RCC 7860 (cell line): ENCODE measurements around the gene CD276.

ENCODE experiments used
- DNase-seq: peaks from one replicate; pipeline ENCODE4 v3.0.0-alpha.2; 2015; ENCODE audit warnings: low spot score
- FAIRE-seq: peaks from 2 replicates; lab custom pipeline; 2012; peaks lifted over from hg19 to GRCh38; lab: Jason Lieb, UNC

Gene CD276

DNA sequence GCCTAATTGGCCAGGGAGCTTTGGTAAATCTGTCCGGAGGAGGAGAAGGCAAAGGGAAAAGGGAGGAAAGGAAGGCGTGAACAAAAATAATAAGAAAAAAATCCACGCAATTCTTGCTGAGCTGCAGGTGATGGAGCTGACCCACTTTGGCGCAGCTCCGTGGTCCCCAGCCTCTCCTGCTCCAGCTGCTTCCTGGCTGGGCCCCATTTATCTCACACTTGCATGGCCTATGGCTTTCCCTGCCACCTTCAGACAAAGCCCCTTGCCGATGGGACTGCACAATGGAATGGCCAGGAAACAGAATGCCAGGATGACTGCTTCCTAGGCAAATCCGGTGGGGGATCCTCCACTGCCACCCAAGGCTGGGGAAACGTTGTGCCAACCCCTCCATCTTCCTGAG is 62.1 kb downstream of the CD276 start:
- DNase-seq (no peak), FAIRE-seq (no peak)

DNA sequence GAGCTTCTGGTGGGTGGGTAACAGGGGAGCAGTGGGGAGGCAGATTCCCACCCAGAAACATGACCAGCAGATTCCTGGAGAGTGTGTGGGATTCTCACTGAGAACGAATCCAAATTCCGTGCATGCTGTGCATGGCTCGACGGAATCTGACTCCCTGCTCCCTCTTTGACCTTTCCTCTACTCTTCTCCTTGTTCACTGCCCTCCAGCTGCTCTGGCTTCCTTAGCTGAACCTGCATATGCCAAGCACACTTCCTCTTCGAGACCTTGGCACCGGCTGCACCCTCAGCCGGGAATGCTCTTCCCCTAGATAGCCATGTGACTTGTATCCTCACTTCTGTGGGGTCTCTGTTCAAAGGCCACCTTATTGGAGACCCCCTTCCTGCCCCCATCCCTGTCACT is 62.7 kb downstream of the CD276 start:
- DNase-seq (no peak), FAIRE-seq (no peak)

DNA sequence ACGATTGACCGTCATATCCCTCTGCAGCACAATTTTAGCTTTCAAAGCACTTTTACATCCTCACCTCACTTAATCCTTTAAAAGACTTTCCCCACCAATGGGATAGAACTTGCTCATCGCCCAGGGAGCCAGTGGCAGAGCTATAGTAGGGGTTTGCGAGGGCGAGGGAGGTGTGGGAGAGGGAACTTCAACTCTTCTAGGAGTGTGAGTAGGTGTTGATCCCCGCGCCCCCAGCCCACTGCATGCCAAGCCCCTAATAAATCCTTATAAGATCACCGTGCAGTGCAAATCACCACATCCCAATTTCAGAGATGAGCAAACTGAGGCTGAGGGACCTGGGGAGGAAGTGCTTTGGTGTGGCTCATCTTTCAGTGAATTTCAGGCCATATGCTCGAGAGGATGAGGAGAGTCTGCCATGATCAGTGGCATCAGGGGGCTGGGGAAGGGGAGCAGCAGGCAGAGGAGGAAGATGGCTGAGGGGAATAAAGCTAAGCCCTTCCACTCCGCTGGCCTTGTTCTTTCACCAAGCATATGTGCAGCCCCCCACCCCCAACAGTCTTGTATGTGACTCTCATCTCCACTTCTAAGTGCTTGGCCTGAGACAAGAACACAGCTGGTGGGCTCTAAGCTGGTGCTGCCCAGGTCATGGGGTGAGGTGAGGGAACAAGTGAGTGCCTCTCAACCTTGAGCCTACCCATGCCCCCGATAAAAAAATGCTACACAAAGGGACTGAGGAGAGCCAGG is 63.8 kb downstream of the CD276 start:
- FAIRE-seq (no peak), DNase-seq (no peak)

DNA sequence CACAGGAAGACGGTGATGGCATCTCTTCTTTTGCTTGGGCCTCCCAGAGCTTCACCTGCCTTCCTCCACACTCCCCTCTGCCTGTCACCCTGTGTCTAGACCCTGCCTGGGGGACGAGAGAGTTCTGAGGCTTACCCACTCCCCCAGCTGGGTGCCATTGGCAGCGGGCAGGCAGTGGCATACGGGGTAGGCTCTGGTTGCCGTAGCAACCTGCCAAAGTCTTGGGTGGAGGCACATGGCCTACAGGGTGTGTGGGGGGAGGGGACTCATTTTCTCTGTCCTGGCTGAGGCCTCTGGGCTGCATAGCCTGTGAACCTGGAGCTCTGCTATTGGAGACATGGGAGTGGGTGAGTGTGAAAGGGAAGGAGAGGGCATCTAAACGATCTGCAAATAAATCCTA is 64.5 kb downstream of the CD276 start:
- no peak for FAIRE-seq

DNA sequence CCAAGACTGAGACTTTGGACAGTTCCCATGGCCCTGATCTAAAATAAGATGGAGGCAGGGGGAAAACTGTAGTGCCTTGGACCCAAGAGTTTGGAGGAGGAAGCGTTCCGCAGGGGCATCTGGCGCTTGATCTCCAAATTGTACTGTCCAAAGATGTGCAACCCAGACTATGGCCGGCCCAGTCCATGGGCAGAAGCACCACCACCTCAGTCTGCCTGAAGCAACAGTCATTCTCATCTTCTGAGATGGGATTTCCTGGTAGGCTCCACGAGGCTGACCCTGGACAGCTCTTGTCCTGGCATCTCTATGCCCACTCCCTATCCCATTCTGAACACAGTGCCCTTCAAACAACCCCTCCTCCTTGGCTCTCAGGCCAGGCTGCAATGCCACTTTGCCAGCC is 65.3 kb downstream of the CD276 start:
- FAIRE-seq (no peak), DNase-seq (no peak)

More for the DNA sequence above, 64.5 kb downstream of the CD276 start:
- no peak for DNase-seq

GRCh38 chr15:73749971-73750370 is 65.8 kb downstream of the CD276 start:
- FAIRE-seq = no peak
- DNase-seq = no peak

DNA sequence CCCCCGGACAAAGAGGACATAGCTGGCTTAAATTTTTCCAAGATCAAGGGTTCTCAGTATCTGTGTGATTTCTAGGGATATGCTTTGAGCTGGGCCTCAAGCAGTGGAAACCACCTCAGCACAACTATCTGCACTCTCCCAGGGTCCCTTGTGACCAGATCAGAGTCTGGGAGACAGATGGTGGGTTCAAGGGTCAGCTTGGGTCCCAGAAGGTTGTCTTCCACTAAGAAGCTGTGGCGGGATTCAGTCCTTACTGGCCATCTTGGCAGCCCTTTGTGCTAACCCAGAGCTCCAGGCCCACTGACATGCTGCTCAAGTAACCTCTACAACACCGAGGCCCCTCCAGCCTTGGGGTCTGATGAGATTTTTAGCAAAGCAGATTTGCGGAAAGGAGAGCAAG is 66.3 kb downstream of the CD276 start:
- DNase-seq (no peak), FAIRE-seq (no peak)

DNA sequence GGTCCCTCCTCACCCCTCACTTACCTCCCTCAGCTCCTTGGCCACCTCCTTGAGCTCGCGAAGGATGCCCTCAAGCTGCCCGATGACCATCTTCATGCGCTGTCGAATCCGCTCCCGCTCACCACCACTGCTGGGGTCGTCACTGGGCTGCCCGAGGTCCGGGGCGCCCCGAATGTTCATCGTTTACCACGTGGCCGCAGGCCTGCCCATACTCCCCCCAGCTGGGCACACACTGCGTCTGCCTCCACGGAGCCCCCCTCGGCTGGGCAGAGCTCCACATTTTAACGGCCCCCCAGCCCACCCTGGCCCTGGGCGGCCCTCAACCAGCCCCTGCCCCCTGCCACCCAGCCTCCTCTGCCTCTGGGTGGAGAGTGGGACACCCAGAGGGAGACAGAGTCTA is 66.8 kb downstream of the CD276 start:
- no peak for DNase-seq
- FAIRE-seq = no peak

DNA sequence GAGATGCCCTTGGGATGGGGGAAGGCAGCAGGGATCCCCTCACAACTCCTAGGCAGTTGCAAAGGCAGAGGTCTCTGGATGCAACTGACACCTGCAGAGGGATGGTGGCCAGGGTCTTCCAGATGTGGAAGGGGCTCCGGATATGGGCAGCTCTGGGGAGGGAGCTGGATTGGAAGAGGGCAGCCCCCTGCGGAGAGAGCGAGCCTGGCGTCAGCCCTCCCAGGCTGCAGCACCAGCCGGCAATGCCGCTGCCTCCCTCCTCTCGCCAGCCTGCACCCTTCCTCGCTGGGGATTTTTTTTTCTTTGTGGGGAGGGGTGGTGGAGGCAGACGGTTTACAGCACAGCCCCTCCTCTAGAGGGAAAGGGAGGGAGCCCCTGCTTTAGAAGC is 67.3 kb downstream of the CD276 start:
- DNase-seq (no peak), FAIRE-seq (no peak)

- FAIRE-seq (no peak), DNase-seq (no peak)
These were observed 68.0 kb downstream of the CD276 start for GRCh38 chr15:73751899-73752805.

DNA sequence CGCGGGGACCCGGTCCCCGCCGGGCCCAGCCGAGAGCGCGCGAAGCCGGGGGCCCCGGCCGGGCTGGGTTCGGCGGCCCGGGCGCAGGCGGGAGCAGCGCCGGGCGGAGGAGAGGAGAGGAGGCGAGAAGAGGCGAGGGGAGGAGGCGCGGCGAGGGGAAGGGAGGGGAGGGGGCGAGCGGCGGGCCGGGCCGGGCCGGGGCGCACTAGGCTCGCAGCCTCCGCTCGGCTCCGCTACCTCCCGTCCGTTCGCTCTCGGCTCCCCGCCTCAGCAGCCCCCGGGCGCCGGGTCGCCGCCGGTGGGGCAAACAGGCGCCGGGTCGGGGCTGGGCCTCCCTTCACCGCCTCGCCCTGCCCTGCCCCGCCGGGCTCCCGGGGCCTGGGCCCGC is 68.6 kb downstream of the CD276 start:
- FAIRE-seq (no peak), DNase-seq (no peak)

DNA sequence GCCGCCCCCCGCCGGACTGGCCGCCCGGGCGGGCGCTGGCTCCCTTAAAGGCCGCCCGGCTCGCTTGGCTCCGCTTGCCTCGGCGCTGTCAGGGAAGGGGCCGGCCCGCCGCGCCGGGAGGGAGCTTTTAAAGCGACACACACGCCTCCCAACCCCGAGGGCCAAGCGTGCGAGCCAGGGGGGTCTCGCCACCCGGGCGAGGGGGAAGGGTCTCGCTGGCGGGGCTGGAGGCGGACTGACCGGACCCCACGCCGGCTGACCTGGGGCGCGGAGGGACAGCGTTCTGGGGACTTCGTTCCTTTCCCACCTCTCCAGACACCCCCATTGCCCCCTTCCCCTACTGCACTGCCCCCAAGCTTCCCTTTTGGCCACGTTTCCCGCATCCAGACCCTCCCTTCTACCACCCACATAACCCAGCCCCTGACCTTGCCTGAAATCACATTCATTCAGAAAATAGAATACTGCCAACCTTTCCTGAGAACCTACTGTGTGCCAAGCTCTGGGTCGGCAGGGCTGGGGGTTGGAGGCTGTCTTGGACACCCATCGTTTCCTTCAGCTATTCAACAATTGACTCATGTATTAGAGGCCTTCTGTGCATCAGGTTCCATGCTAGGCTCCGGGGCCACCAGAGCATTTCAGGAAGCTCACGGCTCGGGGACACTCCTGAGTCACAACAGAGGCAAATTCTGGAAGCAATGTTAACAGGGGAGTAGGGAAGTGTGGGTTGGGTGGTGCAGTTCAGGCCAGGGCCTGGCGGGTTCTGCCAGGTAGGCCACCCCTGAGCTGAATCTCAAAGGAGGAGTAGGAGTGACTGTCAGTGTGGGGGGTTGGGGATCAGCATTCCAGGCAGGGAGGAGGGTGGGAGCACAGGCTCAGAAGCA is 69.3 kb downstream of the CD276 start, which contains the start of gene INSYN1:
Gene INSYN1 (minus strand): TSS at position 102 of the 881 bp plus-strand sequence. CDS start 2,221 bp downstream, outside the sequence.
- no peak for FAIRE-seq
- no peak for DNase-seq

GRCh38 chr15:73754461-73754860 is 70.3 kb downstream of the CD276 start:
- DNase-seq = no peak
- FAIRE-seq = no peak

DNA sequence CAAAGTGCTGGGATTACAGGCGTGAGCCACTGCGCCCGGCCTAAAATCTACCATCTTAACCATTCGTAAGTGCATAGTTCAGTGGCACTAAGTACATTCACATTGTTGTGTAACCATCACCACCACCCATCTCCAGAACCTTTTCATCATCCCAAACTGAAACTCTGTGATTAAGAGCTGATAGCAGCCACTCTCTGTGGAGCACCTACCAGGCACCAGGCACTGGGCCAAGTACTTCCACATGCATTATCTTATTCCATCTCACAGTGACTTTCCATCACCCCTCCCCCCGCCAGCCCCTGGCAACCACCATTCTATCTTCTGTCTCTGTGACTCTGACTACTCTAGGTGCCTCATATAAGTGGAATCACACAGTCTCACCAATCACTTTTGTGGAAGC is 71.3 kb downstream of the CD276 start:
- DNase-seq = no peak
- FAIRE-seq = no peak

- no peak for FAIRE-seq
- no peak for DNase-seq
These were observed 71.8 kb downstream of the CD276 start for GRCh38 chr15:73755946-73756345.

DNA sequence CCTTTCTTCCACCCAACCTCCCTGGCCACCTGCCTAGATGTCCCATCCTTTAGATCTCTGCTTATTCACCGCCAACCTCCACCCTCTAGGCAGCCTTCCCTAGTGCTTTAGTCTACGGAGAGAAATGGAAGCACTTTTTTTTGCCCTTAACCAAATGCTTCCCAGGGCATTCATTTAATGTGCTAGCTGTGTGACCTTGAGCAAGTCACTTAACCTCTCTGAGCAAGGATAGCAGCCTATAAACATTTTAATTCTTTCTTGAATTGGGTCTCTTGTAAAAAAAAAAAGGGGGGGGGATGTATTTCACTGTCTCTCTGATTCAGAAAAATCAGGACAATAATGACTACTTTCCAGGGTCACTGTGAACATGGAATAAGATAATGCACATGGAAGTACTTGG is 72.2 kb downstream of the CD276 start:
- DNase-seq = no peak
- FAIRE-seq = no peak

DNA sequence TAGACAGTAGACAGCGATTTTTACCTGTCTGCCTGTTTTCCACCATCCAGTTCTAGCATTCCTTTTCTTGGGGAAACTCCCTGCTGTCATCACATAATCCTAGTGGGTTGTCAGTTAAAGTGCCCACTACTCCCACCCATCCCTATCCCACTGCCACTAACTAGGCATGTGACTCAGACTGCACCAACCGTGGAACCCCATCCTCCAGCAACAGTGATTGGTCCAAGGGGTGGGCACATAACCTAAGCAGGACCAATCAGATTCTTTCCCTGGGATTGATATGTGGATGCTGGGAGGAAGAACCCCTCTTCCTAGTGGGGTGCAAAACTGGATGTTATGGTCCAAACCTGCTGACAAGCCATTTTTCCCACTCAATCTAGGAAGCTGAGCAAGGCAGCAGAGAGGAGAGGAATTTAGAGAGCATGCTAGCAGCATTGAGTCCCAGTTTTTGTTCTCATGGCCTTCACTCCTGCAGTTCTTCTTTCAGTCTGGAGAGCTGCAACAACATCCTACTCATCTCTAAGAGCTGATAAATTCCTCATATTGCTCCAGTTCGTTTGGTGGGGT is 72.8 kb downstream of the CD276 start:
- FAIRE-seq = no peak
- no peak for DNase-seq

DNA sequence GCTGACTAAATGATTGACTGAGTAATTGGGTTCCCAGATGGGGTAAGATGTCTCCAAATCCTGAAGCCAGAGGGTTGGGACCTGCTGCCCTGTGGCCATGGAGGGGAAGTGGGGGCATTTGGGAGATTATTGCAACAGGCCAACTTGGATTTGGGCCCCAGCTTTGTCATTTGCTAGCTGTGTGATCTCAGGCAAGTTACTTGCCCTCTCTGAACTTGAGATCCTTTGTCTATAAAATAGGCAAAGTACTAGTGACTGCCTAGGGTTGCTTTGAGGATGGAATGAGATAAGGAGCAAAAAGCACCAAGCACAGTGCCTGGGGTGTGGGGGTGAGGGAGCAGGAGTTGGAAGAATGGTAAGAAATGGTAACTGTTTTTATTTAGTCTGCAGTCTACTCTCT is 73.4 kb downstream of the CD276 start:
- FAIRE-seq (no peak), DNase-seq (no peak)

DNA sequence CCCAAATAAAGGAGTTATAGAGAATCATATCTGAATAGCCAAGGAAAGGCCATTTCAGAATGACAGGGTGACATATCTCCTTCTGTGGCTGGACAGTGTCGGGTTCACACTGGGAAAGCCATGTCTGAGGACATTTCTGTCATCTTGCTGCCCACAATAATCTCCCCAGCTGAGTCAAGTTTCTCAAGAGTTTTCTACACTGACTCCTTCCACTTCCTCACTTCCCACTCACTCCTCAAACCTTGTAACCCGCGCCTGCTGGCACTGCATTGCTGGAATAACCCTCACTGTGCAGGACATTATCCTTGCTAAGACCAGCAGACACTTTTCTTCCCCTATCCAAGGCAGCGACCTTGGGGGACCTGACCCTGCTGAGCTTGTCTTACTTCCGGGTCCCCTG is 74.3 kb downstream of the CD276 start:
- no peak for DNase-seq
- FAIRE-seq = no peak
